H1 (cell line): ENCODE results near the gene CCDC13. TPM values are rescaled to one million over a fixed set of nuclear protein-coding genes. Genes with fewer than 3 reads are reported as not detected.

Experiments used
- ASH2L ChIP-seq: fragments of 200-600, 300-600 bp; sonication (generic); IDR thresholded peaks from one replicate; pipeline ENCODE4 v1.7.1; 2017; ENCODE audit warnings: low read length
- BACH1 ChIP-seq: IDR thresholded peaks from 2 replicates; pipeline ENCODE4 v1.6.1; 2012; ENCODE audit warnings: low read length, improper control_type of control experiment
- CTBP2 ChIP-seq: IDR thresholded peaks from 2 replicates; pipeline ENCODE4 v1.7.0; 2011; ENCODE audit warnings: borderline replicate concordance, mild to moderate bottlenecking, moderate library complexity, mixed read lengths, low read length; ENCODE audit not compliant: insufficient read depth, insufficient read length
- NANOG ChIP-seq: IDR thresholded peaks from 2 replicates; pipeline ENCODE4 v1.6.1; 2011; ENCODE audit warnings: low read length, low read depth, mild to moderate bottlenecking, inconsistent platforms; ENCODE audit not compliant: insufficient read depth, poor library complexity, severe bottlenecking
- SIX5 ChIP-seq: IDR thresholded peaks from 2 replicates; pipeline ENCODE4 v1.6.1; 2011; ENCODE audit warnings: mild to moderate bottlenecking, low read depth, low read length
- ZNF274 ChIP-seq: IDR thresholded peaks from 2 replicates; pipeline ENCODE4 v1.7.0; 2012; ENCODE audit warnings: low read length, borderline replicate concordance; ENCODE audit errors: extremely low read depth
- polyA plus RNA-seq, 7 experiments: library from polyadenylated mRNA; depleted of rRNA in 3 of 7; stranded (reverse) in 5 of 7; unstranded in 2 of 7; fragments of >200 nt in 5 of 7; fragments of 200-250 nt in 2 of 7; gene quantifications; 1 replicate in 5 of 7; 2 replicates in 1 of 7; 4 replicates in 1 of 7; pipeline versions ENCODE4 v1.2.1 to v1.2.3, GENCODE V29; 2011 to 2013; ENCODE audit warnings: missing spikeins in 2 of 7, mixed read lengths in 2 of 7
- small RNA-seq: library from polyadenylated mRNA; stranded (forward); fragments of <200 nt; extraction: miRNeasy Mini kit (QIAGEN cat#:217004); gene quantifications from one replicate; pipeline ENCODE3, GENCODE V24; 2013; ENCODE audit not compliant: insufficient read depth
- total RNA-seq: library from RNA; stranded (reverse); fragmentation: NEBNext Ultra II Directional; extraction: Animal tissue kit (Norgen Biotek cat#: 25700); gene quantifications from 2 replicates; pipeline ENCODE4 v1.2.1, GENCODE V29; 2021

CCDC13 gene
- total and polyA plus RNA-seq, 2 of the 8 experiments (the other 6 are each of a cell fraction or from before 2014, with no cell fraction given) = 0.06 TPM; not detected in 1

DNA sequence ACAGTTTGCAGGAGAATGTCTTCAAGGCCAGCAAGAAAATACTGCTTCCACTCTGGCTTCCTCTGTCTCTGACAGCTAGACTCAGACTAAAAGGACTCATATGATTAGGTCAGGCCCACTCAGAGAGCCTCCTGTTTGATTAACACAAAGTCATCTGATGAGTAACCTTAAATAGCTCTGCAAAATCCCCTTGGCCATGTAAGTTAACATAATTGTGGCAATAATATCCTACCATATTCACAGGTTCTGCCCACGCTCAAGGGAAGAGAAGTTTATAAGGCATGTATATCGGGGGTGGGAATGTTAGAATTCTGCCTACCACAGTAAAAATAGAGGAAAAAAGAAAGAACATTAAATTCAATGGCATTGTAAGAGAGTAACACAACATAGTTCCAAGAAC, 49.8 kb downstream of the CCDC13 start (continued):
- TF ChIP-seq BACH1 (no peak), CTBP2 (no peak), SIX5 (no peak), ASH2L (no peak), ZNF274 (no peak), NANOG (no peak)

Small RNA genes within 50 kb of the gene (small RNA-seq; reads per million reads assigned to genes)
- not detected for gene CCDC13

Other genes with a start within 250 kb of the CCDC13 start
- gene SEC22C, start 191.3 kb downstream of the CCDC13 start, total RNA-seq = 38.3 and 38.5 TPM in 2 replicates
- 19.8 and 23.4 TPM in 2 replicates for gene SEC22C, start 191.3 kb downstream of the CCDC13 start, polyA plus RNA-seq (2011; rRNA removed)
- gene SS18L2, start 182.4 kb downstream of the CCDC13 start, total RNA-seq = 80.7 and 82.7 TPM in 2 replicates
- gene SS18L2, start 182.4 kb downstream of the CCDC13 start, polyA plus RNA-seq (2011; rRNA removed) = 32.1 and 61.2 TPM in 2 replicates
- gene NKTR, start 172.6 kb downstream of the CCDC13 start, total RNA-seq = 56.6 and 62.2 TPM in 2 replicates
- gene NKTR, start 172.6 kb downstream of the CCDC13 start, polyA plus RNA-seq (2011; rRNA removed) = 17.9 and 24.1 TPM in 2 replicates
- gene ZBTB47, start 119.6 kb downstream of the CCDC13 start, total RNA-seq = 4.0 and 4.1 TPM in 2 replicates
- 2.8 and 3.7 TPM in 2 replicates for gene ZBTB47, start 119.6 kb downstream of the CCDC13 start, polyA plus RNA-seq (2011; rRNA removed)
- gene KLHL40, start 87.7 kb downstream of the CCDC13 start, total RNA-seq = not detected in 2 replicates
- gene KLHL40, start 87.7 kb downstream of the CCDC13 start, polyA plus RNA-seq (2011; rRNA removed) = 0.02 TPM in 1 of 2 replicates, not detected in the other
- not detected in 2 replicates for gene HHATL, start 70.5 kb downstream of the CCDC13 start, total RNA-seq
- gene HHATL, start 70.5 kb downstream of the CCDC13 start, polyA plus RNA-seq (2011; rRNA removed) = 0.16 and 0.18 TPM in 2 replicates
- 94.7 and 95.4 TPM in 2 replicates for gene HIGD1A, start 31.2 kb upstream of the CCDC13 start, total RNA-seq
- gene HIGD1A, start 31.2 kb upstream of the CCDC13 start, polyA plus RNA-seq (2011; rRNA removed) = 33.5 and 67.3 TPM in 2 replicates
- 0.09 and 0.17 TPM in 2 replicates for gene ACKR2, start 36.2 kb upstream of the CCDC13 start, total RNA-seq
- gene ACKR2, start 36.2 kb upstream of the CCDC13 start, polyA plus RNA-seq (2011; rRNA removed) = 0.09 and 0.12 TPM in 2 replicates
- not detected in 2 replicates for gene CYP8B1, start 102.6 kb upstream of the CCDC13 start, total RNA-seq
- not detected in 2 replicates for gene CYP8B1, start 102.6 kb upstream of the CCDC13 start, polyA plus RNA-seq (2011; rRNA removed)
- gene ZNF662, start 132.9 kb upstream of the CCDC13 start, total RNA-seq = not detected in 2 replicates
- 0.03 TPM in 1 of 2 replicates, not detected in the other for gene ZNF662, start 132.9 kb upstream of the CCDC13 start, polyA plus RNA-seq (2011; rRNA removed)
- 7.9 and 11.5 TPM in 2 replicates for gene GASK1A, start 206.1 kb upstream of the CCDC13 start, total RNA-seq
- 4.7 and 5.2 TPM in 2 replicates for gene GASK1A, start 206.1 kb upstream of the CCDC13 start, polyA plus RNA-seq (2011; rRNA removed)